Diencephalon (tissue), 1 donor: Measurements from ENCODE around the gene GK2. TPM values are rescaled to one million over a fixed set of nuclear protein-coding genes. Genes with fewer than 3 reads are reported as not detected.

ENCODE experiments used
- total RNA-seq: library from RNA; depleted of rRNA; stranded (reverse); fragments of >200 nt; gene quantifications from one replicate; pipeline ENCODE4 v1.2.3, GENCODE V29; 2014

The GK2 gene
- not detected for total RNA-seq

GRCh38 chr4:79408063-79408462 lies at the start of gene GK2:
Gene GK2 (minus strand): TSS chr4:79408228. CDS start chr4:79408200, 28 bp downstream.

Other genes with a start within 250 kb of the GK2 start
- gene NAA11, start 82.2 kb downstream of the GK2 start, total RNA-seq, result not detected